ENCODE results near the gene ADPGK.
"Not testable (repeated sequence)": the region's sequence is repeated elsewhere in the genome, so short reads cannot be mapped to it uniquely, and the experiment has no call there.

DNA sequence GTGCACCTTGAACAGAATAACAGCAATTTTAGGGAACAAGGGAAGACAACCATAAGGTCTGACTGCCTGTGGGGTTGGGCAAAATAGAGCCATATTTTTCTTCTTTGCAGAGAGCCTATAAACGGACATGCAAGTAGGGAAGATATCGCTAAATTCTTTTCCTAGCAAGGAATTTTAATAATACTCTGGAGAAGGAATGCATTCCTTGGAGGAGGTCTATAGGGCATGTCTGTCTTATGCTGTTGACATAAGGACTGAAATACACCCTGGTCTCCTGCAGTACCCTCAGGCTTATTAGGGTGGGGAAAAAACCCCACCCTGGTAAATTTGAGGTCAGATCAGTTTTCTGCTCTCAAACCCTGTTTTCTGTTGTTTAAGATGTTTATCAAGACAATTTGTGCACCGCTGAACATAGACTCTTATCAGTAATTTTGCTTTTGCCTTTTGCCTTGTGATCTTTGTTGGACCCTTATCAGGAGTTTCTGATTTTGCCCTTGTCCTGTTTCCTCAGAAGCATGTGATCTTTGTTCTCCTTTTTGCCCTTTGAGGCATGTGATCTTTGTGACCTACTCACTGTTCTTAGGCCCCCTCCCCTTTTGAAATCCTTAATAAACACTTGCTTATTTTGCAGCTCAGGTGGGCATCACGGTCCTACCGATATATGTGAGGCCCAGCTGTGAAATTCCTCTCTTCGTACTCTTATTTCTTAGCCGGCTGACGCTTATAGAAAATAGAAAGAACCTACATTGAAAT lies 74.8 kb downstream of the ADPGK start:
- TF ChIP-seq, protein P1, sequence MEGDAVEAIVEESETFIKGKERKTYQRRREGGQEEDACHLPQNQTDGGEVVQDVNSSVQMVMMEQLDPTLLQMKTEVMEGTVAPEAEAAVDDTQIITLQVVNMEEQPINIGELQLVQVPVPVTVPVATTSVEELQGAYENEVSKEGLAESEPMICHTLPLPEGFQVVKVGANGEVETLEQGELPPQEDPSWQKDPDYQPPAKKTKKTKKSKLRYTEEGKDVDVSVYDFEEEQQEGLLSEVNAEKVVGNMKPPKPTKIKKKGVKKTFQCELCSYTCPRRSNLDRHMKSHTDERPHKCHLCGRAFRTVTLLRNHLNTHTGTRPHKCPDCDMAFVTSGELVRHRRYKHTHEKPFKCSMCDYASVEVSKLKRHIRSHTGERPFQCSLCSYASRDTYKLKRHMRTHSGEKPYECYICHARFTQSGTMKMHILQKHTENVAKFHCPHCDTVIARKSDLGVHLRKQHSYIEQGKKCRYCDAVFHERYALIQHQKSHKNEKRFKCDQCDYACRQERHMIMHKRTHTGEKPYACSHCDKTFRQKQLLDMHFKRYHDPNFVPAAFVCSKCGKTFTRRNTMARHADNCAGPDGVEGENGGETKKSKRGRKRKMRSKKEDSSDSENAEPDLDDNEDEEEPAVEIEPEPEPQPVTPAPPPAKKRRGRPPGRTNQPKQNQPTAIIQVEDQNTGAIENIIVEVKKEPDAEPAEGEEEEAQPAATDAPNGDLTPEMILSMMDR (conservative IDR thresholded peaks at IDR 0.05; ENCODE audit: low read depth, low read length), result not testable (repeated sequence)
- not testable (repeated sequence) for TF ChIP-seq EZH2 (IDR thresholded peaks at IDR 0.05; ENCODE audit: borderline replicate concordance, low read depth, low read length, poor library complexity, severe bottlenecking)

Measured in A673 (cell line).